Activated T-helper 1 cell treated with anti-CD3 and anti-CD28 coated beads, Interleukin-2, amount 50 U/mL, for 16 hours (primary cell): Measurements from ENCODE around the gene SERTAD3.
A peak's percentile ranks its signal among the peaks of the same experiment; 100 is the strongest.

Experiments
- DNase-seq, 2 donors: peaks; one replicate each; pipeline ENCODE4 v3.0.0-alpha.2; 2020; ENCODE audit warnings: low read depth in 1 of 2, low spot score in 1 of 2

The SERTAD3 gene

DNA sequence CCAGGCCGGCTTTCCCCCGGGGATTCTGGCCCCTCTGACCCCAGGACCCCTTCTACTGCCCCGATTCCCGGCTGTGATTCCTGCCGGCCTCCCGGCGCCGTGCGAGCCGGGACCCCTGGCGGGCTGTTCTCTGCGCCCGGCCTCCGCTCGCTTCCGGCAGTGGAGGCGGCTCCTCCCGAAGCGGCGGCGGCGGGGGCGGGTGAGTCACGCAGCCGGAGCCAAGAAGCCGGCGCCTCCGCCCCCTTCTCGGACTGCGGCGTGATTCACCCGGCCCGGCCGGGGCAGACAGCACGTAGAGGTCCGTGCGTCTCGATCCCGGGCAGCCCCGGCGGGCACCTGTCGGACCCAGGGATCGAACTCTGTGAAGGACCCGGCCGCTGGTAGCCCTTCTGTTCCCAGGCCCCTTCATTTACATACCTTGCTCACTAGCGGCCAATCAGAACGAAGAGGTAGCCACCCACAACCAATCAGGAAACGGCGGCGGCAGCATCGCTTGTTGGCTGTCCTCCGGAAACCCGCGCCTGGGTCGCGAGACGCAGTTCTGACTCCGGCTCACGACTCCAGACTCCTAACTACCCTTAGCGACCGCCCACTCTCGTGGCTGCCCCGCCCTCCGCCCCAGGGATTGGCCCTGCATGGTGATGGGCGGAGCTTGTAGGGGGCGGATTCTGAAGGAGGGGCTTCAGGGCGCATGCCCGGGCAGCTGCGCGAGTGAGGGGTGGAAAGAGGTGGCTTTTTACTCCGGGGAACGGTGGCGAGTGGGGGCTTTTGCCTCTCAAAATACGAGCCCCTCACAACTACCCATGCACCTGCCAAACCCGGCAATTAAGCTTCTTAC is 18.5 kb downstream of the SERTAD3 start, which contains the start of gene SERTAD1:
Gene SERTAD1, minus strand, starts transcription at position 543 of the 838 bp plus-strand sequence. CDS start 2,446 bp downstream, outside the sequence.
- peak; percentile 100 for DNase-seq

DNA sequence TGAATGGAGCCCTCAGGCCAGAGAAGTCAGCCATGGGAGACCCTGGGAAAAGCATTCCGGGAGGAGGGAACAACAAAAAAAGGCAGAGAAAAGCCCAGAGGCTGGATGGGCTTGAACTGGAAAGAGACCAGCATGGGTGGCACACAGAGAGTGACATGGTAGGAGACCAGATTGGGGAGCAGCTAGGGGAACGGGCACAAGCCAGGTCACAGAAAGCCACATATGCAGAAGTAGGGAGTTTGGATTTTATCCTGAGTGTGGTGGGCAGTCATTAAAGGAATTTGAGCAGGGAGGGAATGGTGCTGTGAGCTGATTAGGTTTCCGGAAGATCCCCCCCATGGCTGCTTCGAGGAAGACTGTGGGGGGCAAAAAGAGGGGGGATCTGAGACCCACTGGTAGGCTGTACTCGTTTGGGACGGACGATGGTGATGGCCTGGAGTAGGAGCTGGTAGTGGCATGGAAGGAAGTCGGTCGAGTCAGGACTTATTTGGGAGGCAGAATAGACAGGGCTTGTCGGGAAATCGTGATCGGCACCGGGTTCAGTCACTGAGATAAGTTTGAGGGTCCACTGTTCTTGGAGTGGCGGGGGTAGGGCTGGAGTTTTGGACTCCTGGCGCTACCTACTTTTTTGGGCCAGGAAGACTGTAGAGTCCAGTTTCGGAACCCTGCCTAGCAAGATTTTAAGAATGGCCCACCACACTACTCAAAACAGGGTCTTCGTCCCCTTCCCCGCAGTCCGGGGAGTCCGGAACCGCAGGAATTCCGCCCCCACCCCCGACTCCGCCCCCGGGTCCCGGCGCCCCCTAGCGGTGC is 19.3 kb downstream of the SERTAD3 start:
- no peak for DNase-seq

DNA sequence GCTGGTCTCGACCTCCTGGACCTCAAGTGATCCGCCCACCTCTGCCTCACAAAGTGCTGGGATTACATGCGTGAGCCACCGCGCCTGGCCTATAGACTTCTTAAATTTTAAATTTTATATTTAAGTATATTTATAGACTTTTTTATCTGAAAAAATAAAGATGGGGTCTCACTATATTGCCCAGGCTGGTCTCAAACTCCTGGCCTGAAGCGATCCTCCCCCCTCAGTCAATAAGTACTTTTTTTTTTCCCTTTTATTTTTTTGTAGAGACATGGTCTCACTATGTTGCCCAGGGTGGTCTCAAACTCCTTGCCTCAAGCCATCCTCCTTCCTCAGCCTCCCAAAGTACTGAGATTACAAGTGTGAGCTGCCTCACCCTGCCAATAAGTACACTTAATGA is 20.2 kb downstream of the SERTAD3 start:
- no peak for DNase-seq

DNA sequence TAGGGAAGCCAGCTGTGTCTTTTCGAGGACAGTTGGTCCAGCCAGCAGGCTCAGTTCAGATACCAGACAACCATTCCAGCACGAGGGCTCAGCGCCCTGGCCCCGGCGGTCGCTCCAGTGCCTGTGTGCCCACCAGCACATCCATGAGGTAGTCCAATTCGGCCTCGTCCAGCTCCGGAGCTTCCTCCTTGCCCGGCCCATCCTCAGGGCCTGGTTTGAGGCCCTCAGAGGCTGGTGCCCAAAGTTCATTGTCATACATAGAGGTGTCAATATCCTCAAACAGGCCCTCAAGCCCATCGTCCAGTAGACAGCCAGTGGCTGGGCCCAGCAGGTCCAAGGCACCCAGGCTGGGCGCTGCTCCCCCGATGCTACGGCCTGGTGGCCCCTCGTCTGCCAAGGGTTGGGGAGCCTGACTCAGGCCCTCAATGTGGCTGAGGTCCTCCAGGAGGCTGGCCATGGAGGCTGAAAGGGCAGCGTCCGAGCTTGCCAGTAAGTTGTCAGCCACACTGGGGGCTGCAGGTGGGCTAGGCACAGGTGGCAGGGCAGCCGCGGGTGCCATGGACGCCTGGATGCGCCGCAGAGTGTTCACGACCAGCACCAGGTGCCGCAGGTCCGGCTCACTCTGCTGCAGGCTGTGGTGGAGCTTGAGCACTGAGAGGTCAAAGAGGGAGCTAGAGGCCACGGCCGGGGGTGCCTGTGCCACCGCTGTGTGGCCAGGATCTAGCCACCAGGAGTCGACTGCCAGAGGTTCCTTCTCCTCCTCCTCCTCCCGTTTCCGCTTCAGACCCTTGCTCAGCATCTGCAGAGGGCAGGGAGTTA is 21.2 kb downstream of the SERTAD3 start:
- no peak for DNase-seq

DNA sequence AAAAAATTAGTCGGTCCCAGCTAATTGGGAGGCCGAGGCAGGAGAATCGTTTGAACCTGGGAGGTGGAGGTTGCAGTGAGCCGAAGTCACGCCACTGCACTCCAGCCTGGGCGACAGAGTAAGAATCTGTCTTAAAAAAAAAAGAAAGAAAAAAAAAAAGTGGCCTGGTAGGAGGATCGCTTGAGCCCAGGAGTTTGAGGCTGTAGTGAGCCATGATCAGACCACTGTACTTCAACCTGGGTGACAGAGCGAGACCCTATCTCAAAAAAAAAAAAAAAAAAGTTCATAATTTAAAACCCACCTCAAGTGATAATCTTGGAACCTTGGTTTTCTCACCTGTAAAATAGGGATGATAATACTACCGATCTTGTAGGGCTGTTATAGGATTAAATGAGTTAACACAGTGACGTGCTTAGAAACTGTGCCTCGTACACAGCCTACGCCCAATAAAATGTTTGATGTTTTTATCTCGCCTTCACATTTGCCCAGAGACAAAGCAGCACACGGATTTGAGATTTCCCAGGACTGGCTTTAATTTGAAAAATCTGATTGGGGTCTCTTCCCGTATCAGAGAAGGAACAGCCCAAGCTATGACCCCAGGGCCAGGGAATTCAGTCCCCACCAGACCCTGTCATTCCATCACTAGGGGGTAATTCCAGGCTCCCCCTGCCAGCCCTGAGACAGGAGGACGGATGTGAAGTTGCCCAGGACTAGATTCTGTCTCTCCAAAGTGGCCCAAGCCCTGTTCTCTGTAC is 22.0 kb downstream of the SERTAD3 start:
- DNase-seq, result no peak

DNA sequence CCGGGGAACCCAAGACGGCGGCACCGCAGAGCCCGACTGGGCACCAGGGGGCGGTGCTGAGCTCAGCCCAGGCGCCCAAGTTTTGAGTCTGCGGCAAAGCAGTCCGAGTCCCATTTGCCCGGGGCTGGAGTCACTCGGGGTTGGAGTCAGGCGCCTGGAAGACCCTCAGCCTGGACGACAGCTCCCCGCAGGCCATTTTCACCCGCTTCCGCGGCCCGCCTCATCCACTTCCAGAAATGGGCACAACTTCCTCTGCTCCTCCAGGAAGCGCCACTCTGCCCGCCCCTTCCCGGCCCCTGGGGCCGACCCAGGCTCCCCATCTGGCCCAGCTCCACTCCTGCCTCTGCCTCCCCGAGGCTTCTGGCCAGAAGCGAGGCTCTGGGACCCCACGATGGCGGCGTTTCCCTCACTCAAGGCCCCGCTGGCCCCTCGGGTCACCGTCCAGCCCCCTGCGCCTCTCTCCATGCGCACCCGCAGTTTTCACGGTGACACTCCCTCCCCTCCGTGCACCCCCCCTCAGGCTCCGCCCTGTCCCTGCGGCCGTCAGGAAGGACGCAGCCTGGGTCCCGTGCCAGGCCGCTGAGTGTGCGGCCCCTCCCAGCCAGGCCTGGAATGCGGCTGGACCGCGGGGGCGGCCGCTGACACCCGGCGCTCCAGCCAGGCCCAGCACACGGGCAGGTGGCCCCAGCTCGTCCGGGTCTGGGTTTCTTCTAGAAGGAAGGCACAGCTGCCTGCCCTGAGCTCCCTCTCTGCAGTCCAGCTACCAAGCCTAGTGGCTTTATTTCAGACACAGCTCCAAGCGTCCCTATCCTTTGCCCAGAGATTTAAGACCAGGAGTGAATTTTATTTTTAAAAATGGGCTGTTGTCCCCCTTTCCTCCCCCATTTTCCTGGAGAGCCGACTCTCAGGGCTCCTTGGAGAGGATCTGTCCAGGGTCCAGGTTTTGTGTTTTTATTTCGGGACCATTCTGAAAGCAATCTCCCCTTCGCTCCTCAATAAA is 23.1 kb downstream of the SERTAD3 start:
- DNase-seq, result peak; percentile 48 to 63

DNA sequence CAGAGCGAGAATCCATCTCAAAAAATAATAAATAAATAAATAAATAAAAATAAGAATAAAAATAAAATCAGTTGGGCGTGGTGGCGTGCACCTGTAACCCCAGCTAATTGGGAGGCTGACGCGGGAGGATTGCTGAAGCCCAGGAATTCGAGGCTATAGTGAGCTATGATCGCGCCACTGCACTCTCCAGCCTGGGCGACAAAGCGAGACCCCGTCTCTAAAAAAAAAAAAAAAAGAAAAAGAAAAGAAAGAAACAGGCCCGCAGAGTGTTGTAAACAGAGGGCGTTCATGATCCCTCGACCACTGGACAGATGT is 23.7 kb downstream of the SERTAD3 start:
- DNase-seq, result no peak

DNA sequence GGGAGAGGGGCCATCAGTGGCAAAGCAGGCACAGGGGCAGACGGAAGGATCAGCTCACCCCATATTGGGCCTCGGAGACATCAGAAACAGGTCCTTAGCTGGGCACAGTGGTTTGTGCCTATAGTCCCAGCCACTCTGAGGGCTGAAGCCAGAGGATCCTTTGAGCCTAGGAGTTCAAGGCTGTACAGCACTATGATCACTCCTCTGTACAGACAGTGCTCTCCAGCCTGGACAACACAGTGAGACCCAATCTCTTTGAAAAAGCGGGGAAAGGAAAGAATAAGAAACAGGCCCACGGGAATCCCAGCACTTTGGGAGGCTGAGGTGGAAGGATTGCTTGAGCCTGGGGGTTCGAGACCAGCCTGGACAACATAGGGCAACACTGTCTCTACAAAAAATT is 24.4 kb downstream of the SERTAD3 start:
- DNase-seq, result no peak

DNA sequence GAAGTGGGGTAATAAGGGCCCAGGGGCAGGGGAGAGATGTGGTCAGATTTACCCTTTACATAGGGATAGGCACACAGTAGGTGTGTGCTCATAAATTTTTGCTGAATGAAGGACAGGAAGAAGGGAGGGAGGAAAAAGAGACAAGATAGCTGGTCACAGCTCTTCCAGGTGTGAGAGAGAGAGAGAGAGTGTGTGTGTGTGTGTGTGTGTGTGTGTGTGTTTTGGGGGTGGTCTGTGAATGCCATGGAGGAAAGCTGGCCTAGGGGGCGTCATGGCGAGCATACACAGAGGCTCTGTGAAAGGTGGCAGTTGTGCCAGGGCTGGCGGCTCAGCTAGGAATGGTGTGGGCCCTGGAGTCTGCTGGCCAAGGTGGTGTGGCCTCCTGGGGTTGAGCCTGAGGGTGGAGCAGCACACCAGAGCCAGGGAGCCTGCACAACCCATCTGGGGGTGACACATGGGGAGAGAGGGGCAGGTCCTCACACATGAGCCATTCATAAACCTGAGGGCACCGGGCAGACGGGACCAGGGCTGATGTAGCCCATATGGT is 25.0 kb downstream of the SERTAD3 start:
- no peak for DNase-seq

DNA sequence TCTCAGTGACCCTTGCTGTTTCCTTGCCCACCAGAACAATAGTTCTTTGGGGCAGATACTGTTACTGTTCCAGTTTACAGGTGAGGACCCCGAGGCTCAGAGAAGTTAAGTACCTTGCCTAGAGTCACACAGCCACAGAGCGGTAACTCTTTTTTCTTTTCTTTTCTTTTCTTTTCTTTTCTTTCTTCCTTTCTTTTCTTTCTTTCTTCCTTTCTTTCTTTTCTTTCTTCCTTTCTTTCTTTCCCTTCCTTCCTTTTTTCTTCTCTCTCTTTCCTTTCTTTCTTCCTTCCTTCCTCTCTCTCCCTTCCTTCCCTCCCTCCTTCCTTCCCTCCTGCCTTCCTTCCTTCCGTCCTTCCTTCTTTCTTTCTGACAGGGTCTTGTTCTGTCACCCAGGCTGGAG is 26.1 kb downstream of the SERTAD3 start:
- DNase-seq, result no peak

DNA sequence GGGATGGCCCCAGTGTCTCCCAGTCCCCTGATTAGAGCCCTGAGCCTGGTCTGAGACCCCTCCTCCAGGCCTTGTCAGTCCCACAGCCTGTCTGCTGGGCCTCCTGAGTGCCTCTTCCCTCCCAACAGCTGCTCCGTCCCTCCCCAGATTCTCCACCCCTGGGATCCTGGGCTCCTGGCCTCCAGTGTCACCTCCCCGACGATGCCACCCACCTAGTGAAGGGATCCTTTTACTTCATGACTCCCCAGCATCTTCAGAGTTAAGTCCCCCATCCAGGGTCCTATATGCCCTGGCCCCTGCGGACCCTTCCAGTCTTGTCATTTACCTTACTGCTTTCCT is 26.5 kb downstream of the SERTAD3 start:
- DNase-seq, result no peak

DNA sequence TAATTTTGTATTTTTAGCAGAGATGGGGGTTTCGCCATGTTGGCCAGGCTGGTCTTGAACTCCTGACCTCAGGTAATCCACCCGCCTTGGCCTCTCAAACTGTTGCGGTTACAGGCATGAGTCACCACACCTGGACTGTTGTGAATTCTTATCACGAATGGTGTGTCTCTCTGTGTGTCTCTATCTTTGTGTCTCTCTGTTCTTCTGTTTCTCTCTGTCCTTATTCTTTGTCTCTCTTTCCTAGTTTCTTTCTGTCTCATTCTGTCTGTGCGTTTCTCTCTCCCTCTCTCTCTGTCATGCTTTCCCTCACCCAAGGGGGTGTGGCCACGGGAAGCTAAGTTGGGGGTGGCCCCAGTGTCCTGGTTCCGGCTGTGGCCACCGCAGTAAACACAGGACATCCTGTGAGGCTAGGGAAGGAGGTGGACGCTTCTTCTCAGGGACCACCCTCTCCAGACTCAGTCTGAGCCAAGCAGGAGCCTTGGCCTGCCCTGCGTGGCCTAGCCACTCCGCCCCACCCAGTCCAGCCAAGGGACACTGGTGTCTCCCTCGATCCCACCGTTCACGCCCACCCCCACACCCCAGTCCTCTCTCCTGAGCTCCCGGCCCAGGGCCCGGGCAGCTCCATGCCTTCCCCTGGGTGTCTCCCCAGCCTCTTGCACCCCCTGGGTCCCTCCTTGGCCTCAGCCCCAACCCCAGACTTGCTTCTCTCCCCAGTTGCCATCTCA is 27.1 kb downstream of the SERTAD3 start:
- DNase-seq, result no peak

DNA sequence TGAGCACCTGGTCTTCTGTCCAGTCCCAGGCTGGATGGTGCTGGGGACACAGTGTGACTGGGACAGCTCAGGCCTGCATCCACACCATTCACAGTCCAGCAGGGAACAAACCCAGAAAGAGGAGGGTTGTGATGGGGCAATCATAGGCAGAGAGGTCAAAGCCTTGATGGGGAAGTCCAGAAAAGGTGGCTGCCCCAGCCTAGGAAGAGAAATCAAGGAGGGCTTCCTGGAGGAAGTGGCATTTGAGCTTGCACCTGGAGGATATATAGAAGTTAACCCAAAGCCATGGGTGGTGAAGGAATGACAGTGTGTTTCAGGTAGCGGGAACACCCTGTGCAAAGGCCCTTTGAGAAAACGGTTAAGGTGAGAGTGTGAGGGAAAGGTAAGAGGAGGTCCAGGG is 28.4 kb downstream of the SERTAD3 start:
- no peak for DNase-seq

DNA sequence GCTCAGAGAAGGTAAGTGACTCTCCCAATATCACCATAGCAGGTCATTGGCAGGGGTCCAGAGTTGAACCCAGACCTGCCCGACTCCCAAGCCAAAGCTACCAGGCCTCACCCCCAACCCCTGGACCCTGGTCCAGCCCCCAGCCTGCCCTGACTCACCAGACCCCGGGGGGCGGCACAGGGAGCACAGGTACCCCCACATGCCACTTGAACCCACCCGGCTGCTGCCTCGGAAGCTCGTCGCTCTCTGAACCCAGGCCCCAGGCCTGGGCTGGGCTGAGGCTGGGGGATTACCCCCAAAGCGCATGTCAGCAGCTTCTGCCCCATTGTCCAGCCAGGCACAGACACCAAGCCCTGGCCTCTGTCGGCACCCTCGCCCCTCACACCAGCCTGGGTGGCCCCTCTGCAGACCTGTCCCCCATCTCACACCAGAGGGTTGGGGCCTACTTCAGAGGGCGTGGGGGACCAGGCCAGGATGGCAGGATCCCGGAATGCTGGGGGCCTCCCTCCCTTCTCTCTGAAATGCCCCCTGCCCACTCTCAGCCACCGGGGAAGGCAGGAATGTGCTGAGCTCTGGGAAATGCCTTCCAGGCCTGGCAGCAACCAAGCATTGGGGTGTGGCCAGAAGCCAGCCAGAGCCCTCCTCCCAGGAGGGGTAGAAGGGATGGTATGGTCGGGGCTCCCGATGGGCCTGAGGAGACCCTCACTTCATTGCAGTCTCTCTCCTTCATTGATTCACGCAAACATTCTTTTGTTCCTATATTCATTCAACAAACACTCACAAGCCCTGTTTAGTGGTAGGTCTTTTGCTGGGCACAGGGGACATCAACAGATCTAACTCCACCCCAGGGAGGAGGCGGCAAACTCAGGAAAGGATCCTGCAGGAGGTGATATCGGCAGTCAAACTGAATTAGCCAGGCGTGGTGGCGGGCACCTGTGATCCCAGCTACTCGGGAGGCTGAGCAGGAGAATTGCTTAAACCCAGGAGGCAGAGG is 29.3 kb downstream of the SERTAD3 start:
- DNase-seq, result no peak

DNA sequence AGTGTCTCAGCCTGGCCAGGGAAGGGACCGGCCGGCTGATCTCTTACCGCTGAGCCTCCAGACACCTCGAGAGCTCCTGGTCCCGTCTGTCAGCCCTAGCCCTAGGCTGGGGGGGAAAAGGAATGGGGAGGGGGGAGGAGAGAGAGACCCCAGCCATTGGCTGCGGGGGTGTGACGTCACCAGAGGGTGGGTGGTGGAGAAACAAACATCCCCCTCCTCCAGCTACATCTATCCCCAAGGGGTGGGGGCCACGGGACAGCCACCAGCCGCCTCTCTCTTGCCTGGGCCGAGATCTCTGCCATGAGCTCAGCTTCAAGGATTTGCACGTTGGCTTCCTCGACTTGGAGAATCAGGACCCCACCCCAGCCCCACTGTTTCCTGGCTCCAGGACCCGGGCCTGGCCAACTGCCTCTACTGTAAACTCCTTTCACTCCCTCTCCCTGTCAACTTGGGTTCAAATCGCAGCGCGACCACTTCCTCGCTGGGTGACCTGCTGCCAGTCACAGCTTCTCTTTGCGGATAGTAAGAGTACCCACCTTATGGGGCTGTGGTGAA is 30.8 kb downstream of the SERTAD3 start, which contains the start of gene PRX:
Gene PRX, minus strand, starts transcription at position 88 of the 555 bp plus-strand sequence. CDS start 5,446 bp downstream, outside the sequence.
- DNase-seq, result no peak

DNA sequence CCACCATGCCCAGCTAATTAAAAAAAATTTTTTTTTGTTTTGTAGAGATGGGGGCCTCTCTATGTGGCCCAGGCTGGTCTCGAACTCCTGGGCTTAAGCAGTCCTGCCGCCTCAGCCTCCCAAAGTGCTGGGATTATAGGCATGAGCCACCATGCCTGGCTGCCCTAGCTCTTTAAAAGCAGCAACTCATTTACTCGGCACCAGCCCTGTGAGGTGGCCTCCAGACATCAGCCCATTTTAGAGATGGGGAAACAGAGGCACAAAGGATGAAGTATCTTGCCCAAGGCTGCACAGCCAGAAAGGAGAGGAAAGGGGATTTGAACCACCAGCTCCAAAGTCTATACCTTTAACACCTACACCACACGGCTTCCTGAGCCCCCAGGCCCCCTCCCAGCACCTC is 31.3 kb downstream of the SERTAD3 start:
- no peak for DNase-seq

DNA sequence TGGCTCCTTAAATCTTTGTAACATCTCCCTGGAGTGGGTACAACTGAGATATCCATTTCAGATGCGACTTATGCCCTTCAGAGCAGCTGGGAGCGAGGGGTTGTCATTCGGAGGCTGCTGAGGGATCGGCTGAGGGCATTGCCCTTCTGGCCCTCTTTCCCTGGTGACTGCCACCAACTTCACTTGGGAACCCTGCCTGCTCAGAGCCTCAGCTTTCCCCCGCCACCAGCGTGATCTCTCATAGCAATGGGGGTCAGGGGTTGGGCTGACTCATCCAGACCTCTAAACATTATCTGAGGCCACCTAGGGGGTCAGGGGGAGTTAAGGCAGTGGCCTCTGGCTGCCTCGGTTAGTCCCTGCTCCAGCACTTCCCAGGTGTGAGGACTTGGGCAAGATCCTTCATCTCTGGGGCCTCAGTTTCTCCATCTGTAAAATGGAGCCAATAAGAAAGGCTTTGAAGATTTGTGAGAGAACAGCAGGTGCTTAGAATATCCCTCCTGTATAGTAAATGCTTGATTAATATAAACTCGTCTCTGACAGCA is 32.1 kb downstream of the SERTAD3 start:
- no peak for DNase-seq
